GM12878 (cell line): ENCODE results near the gene RERE. TPM values are rescaled to one million over a fixed set of nuclear protein-coding genes. Genes with fewer than 3 reads are reported as not detected.
A peak's percentile ranks its signal among the peaks of the same experiment; 100 is the strongest.
"Not testable (repeated sequence)": the region's sequence is repeated elsewhere in the genome, so short reads cannot be mapped to it uniquely, and the experiment has no call there.

Source experiments
- ATAC-seq: fragments of 200-7000 bp; cut with Tn5 transposase; 3 replicates; pipeline ENCODE4 v1.9.1; 2020; ENCODE audit warnings: mild to moderate bottlenecking, moderate library complexity
- BruUV-seq: library from RNA; stranded (reverse); fragments of 400-500 nt; replicated peaks from 2 replicates; lab custom pipeline; 2021; lab: Mats Ljungman, UMichigan
- CTCF ChIA-PET: fragments of 300-600 bp; sonication (Branson Sonifier 250); formaldehyde crosslinking; extraction: SDS; loops from one replicate; lab custom pipeline; 2021; ENCODE audit warnings: inconsistent platforms; lab: Yijun Ruan, JAX
- POLR2A ChIA-PET: fragments of 350-600 bp; formaldehyde crosslinking; extraction: SDS; loops from one replicate; lab custom pipeline; 2021; ENCODE audit warnings: inconsistent platforms; lab: Charles Lee
- RAD21 ChIA-PET: fragments of 300-600 bp; sonication (Branson Sonifier 250); formaldehyde crosslinking; loops from one replicate; lab custom pipeline; 2023; ENCODE audit warnings: antibody characterized with exemption; ENCODE audit not compliant: unreplicated experiment; lab: Charles Lee
- SMC1A ChIA-PET: fragments of 300-600 bp; sonication (Branson Sonifier 250); formaldehyde crosslinking; loops from one replicate; lab custom pipeline; 2023; ENCODE audit not compliant: unreplicated experiment, uncharacterized antibody; lab: Charles Lee
- DNase-seq: peaks from one replicate; pipeline ENCODE4 v3.0.0-alpha.2; 2011; ENCODE audit warnings: low read depth, low spot score
- FAIRE-seq: peaks from 3 replicates; lab custom pipeline; 2011; peaks lifted over from hg19 to GRCh38; lab: Jason Lieb, UNC
- H2AFZ ChIP-seq: 2 replicates; pipeline ENCODE4 v1.6.0; 2011; ENCODE audit warnings: low read depth, low read length, control low read depth; ENCODE audit not compliant: control insufficient read depth
- H3K27ac ChIP-seq: 2 replicates; pipeline ENCODE4 v1.5.1; 2011; ENCODE audit warnings: control low read depth; ENCODE audit not compliant: control insufficient read depth, insufficient read depth
- H3K27me3 ChIP-seq, 2 experiments: replicated peaks in 1 of 2; 2 replicates each; pipeline versions ENCODE4 v1.6.0 to v1.6.1; 2011; ENCODE audit warnings: low read length in 1 of 2; ENCODE audit not compliant: control insufficient read depth in 2 of 2, insufficient read depth in 2 of 2
- H3K36me3 ChIP-seq, 2 experiments: 2 replicates each; pipeline ENCODE4 v1.5.1; 2011; ENCODE audit warnings: low read length in 1 of 2; ENCODE audit not compliant: control insufficient read depth in 2 of 2, insufficient read depth in 2 of 2
- H3K4me1 ChIP-seq: 2 replicates; pipeline ENCODE4 v1.6.1; 2011; ENCODE audit warnings: mild to moderate bottlenecking, low read length, moderate library complexity, mixed read lengths; ENCODE audit not compliant: control insufficient read depth, insufficient read depth
- H3K4me2 ChIP-seq: 2 replicates; pipeline ENCODE4 v1.6.0; 2011; ENCODE audit warnings: control low read depth; ENCODE audit not compliant: control insufficient read depth, insufficient read depth
- H3K4me3 ChIP-seq: fragments of 200-600 bp; sonication (generic); 2 replicates; pipeline ENCODE4 v1.5.1; 2016
- H3K79me2 ChIP-seq: 2 replicates; pipeline ENCODE4 v1.6.0; 2011; ENCODE audit warnings: low read length; ENCODE audit not compliant: control insufficient read depth, insufficient read depth
- H3K9ac ChIP-seq: 2 replicates; pipeline ENCODE4 v1.8.0; 2011; ENCODE audit warnings: low read length, control low read depth, mixed read lengths; ENCODE audit not compliant: control insufficient read depth, insufficient read depth
- H3K9me3 ChIP-seq: replicated peaks from 3 replicates; pipeline ENCODE4 v1.5.1; 2011; ENCODE audit warnings: mild to moderate bottlenecking, low read length; ENCODE audit not compliant: control insufficient read depth, insufficient read depth
- H4K20me1 ChIP-seq: 2 replicates; pipeline ENCODE4 v1.6.0; 2011; ENCODE audit not compliant: control insufficient read depth, insufficient read depth
- CHD4 ChIP-seq: fragments of 200-600 bp; sonication (generic); IDR thresholded peaks from 2 replicates; pipeline ENCODE4 v1.6.1; 2016; ENCODE audit warnings: mild to moderate bottlenecking
- JUNB ChIP-seq: IDR thresholded peaks from 2 replicates; pipeline ENCODE4 v1.6.1; 2016; ENCODE audit warnings: antibody characterized with exemption, mild to moderate bottlenecking
- MEF2A ChIP-seq: IDR thresholded peaks from 2 replicates; pipeline ENCODE4 v1.6.1; 2011; ENCODE audit warnings: low read depth, mild to moderate bottlenecking, low read length, moderate library complexity; ENCODE audit not compliant: insufficient read depth
- MLLT1 ChIP-seq: fragments of 450-650 bp; IDR thresholded peaks from 2 replicates; pipeline ENCODE4 v1.6.1; 2016; ENCODE audit warnings: mild to moderate bottlenecking
- NFXL1 ChIP-seq: fragments of 450-650 bp; IDR thresholded peaks from 2 replicates; pipeline ENCODE4 v1.6.1; 2017; ENCODE audit warnings: antibody characterized with exemption, mild to moderate bottlenecking, borderline replicate concordance
- PAX5 ChIP-seq: IDR thresholded peaks from 2 replicates; pipeline ENCODE4 v1.6.1; 2011; ENCODE audit warnings: low read depth, low read length, borderline replicate concordance
- PRDM15 ChIP-seq: fragments of 450-650 bp; formaldehyde crosslinking; IDR thresholded peaks from 2 replicates; pipeline ENCODE4 v1.4.0; 2020; ENCODE audit warnings: mild to moderate bottlenecking, moderate library complexity
- ZNF384 ChIP-seq: IDR thresholded peaks from 2 replicates; pipeline ENCODE4 v1.6.1; 2012; ENCODE audit warnings: low read depth, mild to moderate bottlenecking, low read length, improper control_type of control experiment, borderline replicate concordance
- ZSCAN29 ChIP-seq: fragments of 450-650 bp; IDR thresholded peaks from 2 replicates; pipeline ENCODE4 v1.6.1; 2017; ENCODE audit warnings: mild to moderate bottlenecking, moderate library complexity
- WGBS: methylation state at CpG from one replicate; pipeline ENCODE4 v1.1.6; 2016; ENCODE audit warnings: low lambda C conversion rate; ENCODE audit not compliant: insufficient replicate concordance, insufficient coverage; ENCODE audit errors: missing lambda C conversion rate; 5-methylcytosine and 5-hydroxymethylcytosine counted together
- in situ Hi-C: fragments of 300-500 bp; cut with MboI; formaldehyde crosslinking; loops from 9 replicates; pipeline ENCODE4 v1.14.3; 2018; ENCODE audit warnings: mixed read lengths
- intact Hi-C: fragments of 100-400 bp; cut with micrococcal nuclease; formaldehyde crosslinking; loops from one replicate; pipeline ENCODE4 v1.14.2; 2022; ENCODE audit not compliant: unreplicated experiment
- polyA plus RNA-seq, 11 experiments: library from polyadenylated mRNA; depleted of rRNA in 4 of 11; unstranded in 6 of 11; stranded (reverse) in 5 of 11; fragments of >200 nt; fragmentation: Nextera tagmentation in 4 of 11; fragmentation: Illumina TruSeq in 1 of 11; extraction: Ambion mirVana in 4 of 11; extraction: Trizol in 1 of 11; gene quantifications; 1 replicate in 1 of 11; 2 replicates in 10 of 11; pipeline versions ENCODE4 v1.2.1 to v1.2.3, GENCODE V29; 2011 to 2016; ENCODE audit warnings: inconsistent platforms in 2 of 11, missing spikeins in 2 of 11, low read depth in 1 of 11
- total RNA-seq, 4 experiments: library from RNA; depleted of rRNA in 3 of 4; stranded (reverse); fragments of >200 nt in 3 of 4; fragmentation: Illumina TruSeq in 1 of 4; extraction: Trizol in 1 of 4; gene quantifications; 2 replicates each; pipeline versions ENCODE4 v1.2.1 to v1.2.3, GENCODE V29; 2013 to 2021
- TF ChIP-seq, protein P1 (sequence below): fragments of 450-650 bp; IDR thresholded peaks from 2 replicates; pipeline ENCODE4 v1.6.1; 2017; ENCODE audit warnings: mild to moderate bottlenecking, low read depth, inconsistent platforms; ENCODE audit not compliant: poor library complexity, severe bottlenecking
- TF ChIP-seq, protein P2 (sequence below): IDR thresholded peaks from 2 replicates; pipeline ENCODE4 v1.6.1; 2012; ENCODE audit warnings: mild to moderate bottlenecking, low read depth, low read length

Gene RERE
- total and polyA plus RNA-seq, 10 of the 15 experiments (the other 5 are each of a cell fraction or from before 2014, with no cell fraction given): 5.2 to 60.5 (median 20.2) TPM

DNA sequence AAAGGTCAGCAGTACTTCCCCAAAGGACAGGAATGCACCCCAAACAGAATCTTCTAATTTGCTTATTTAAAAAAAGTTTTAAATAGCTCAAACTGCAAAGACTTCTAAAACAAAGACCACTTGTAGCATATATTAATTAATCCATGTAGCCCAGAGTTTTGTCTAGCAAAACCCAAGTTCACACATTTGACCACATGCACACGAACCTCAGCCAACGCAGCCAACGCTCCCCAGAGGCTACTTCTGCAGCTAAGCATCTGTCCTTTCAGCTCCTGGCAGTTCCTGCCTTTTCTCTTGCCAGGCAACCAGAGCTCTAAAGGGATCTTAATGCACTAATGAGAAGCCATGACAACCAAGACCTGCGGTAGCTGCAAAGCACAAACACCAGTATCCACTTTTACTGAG lies 89.6 kb downstream of the RERE start (continued):
- TF ChIP-seq, protein P1, sequence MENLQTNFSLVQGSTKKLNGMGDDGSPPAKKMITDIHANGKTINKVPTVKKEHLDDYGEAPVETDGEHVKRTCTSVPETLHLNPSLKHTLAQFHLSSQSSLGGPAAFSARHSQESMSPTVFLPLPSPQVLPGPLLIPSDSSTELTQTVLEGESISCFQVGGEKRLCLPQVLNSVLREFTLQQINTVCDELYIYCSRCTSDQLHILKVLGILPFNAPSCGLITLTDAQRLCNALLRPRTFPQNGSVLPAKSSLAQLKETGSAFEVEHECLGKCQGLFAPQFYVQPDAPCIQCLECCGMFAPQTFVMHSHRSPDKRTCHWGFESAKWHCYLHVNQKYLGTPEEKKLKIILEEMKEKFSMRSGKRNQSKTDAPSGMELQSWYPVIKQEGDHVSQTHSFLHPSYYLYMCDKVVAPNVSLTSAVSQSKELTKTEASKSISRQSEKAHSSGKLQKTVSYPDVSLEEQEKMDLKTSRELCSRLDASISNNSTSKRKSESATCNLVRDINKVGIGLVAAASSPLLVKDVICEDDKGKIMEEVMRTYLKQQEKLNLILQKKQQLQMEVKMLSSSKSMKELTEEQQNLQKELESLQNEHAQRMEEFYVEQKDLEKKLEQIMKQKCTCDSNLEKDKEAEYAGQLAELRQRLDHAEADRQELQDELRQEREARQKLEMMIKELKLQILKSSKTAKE: peak; percentile 34
- TF ChIP-seq MEF2A: no peak
- no peak for TF ChIP-seq PRDM15 (CRISPR knock-in tag)
- no peak for TF ChIP-seq ZSCAN29
- TF ChIP-seq, protein P2, sequence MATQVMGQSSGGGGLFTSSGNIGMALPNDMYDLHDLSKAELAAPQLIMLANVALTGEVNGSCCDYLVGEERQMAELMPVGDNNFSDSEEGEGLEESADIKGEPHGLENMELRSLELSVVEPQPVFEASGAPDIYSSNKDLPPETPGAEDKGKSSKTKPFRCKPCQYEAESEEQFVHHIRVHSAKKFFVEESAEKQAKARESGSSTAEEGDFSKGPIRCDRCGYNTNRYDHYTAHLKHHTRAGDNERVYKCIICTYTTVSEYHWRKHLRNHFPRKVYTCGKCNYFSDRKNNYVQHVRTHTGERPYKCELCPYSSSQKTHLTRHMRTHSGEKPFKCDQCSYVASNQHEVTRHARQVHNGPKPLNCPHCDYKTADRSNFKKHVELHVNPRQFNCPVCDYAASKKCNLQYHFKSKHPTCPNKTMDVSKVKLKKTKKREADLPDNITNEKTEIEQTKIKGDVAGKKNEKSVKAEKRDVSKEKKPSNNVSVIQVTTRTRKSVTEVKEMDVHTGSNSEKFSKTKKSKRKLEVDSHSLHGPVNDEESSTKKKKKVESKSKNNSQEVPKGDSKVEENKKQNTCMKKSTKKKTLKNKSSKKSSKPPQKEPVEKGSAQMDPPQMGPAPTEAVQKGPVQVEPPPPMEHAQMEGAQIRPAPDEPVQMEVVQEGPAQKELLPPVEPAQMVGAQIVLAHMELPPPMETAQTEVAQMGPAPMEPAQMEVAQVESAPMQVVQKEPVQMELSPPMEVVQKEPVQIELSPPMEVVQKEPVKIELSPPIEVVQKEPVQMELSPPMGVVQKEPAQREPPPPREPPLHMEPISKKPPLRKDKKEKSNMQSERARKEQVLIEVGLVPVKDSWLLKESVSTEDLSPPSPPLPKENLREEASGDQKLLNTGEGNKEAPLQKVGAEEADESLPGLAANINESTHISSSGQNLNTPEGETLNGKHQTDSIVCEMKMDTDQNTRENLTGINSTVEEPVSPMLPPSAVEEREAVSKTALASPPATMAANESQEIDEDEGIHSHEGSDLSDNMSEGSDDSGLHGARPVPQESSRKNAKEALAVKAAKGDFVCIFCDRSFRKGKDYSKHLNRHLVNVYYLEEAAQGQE: no peak
- TF ChIP-seq MLLT1: no peak
- no peak for TF ChIP-seq ZNF384
- no peak for TF ChIP-seq JUNB
- no peak for TF ChIP-seq PAX5
- TF ChIP-seq CHD4: no peak
- no peak for TF ChIP-seq NFXL1

GRCh38 chr1:8727316-8727715 lies 90.1 kb downstream of the RERE start:
- BruUV-seq, H4K20me1 ChIP-seq, H3K4me2 ChIP-seq, H3K9ac ChIP-seq, H3K79me2 ChIP-seq, H3K27ac ChIP-seq, H2AFZ ChIP-seq, H3K9me3 ChIP-seq, H3K36me3 ChIP-seq, H3K4me3 ChIP-seq, FAIRE-seq, ATAC-seq, DNase-seq, H3K27me3 ChIP-seq: not testable (repeated sequence)
- CTCF ChIA-PET: interaction anchor here (0.5 to 9.8 kb wide), 63 partner anchors 8 to 746 kb away, joined by 3 to 211 read pairs (median 4); partner anchors contain the start of gene RERE
- POLR2A ChIA-PET: interaction anchor here (0.6 to 1.5 kb wide), 10 partner anchors 20 to 383 kb away, joined by 3 to 4 read pairs (median 3); no protein-coding TSS in a partner anchor
- in situ Hi-C loops (loop anchor here (5.0 kb wide), 1 partner anchor 165 kb away; no protein-coding TSS in a partner anchor), intact Hi-C loops (loop anchor here (10.0 kb wide), 1 partner anchor 333 kb away; no protein-coding TSS in a partner anchor)
- WGBS: 97% methylated on average over 14 of the region's 14 CpGs
- SMC1A ChIA-PET: interaction anchor here (0.7 to 10.7 kb wide), 52 partner anchors 8 to 411 kb away, joined by 3 to 123 read pairs (median 4); partner anchors contain the start of gene RERE
- peaks cover 30% of the 10 kb centered on the region for H3K4me1 ChIP-seq
- RAD21 ChIA-PET: interaction anchor here (0.6 to 8.0 kb wide), 38 partner anchors 9 to 711 kb away, joined by 3 to 107 read pairs (median 5); no protein-coding TSS in a partner anchor
